Vagina (tissue), 2 donors: ENCODE data around the gene LAMB1.

ENCODE experiments used
- POLR2A ChIP-seq, 2 donors: fragments of 450-650 bp; IDR thresholded peaks; one replicate each; pipeline ENCODE4 v1.6.1; 2017; ENCODE audit warnings: antibody characterized with exemption in 2 of 2, mild to moderate bottlenecking in 2 of 2, moderate library complexity in 2 of 2
- POLR2AphosphoS5 ChIP-seq, 2 donors: sonication (generic); formaldehyde crosslinking; IDR thresholded peaks; one replicate each; pipeline ENCODE4 v1.9.0; 2017; ENCODE audit warnings: antibody characterized with exemption in 2 of 2, mild to moderate bottlenecking in 2 of 2, low read depth in 1 of 2; ENCODE audit not compliant: insufficient read depth in 1 of 2
- TF ChIP-seq, protein P1 (sequence below), 3 experiments: fragments of 450-650 bp in 2 of 3; fragments of 200-600 bp in 1 of 3; sonication (generic) in 1 of 3; IDR thresholded peaks; one replicate each; pipeline ENCODE4 v1.5.1; 2017 to 2019; ENCODE audit warnings: antibody characterized with exemption in 3 of 3, mild to moderate bottlenecking in 2 of 3, moderate library complexity in 2 of 3

DNA sequence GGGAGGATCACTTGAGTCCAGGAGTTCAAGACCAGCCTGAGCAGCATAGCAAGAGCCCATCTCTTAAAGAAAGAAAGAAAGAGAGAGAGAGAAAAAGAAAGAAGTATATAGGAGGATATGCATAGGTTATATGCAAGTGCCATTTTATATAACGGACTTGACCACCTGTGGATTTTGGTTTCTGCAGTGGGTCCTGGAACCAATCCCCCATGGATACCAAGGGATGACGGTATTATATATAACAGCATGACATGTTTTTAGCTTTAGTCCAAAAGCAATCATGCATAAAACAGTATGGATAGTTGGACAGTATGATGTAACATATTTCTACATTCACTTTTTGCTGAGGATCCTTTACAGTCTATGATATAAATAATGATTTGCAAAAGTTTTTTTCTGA lies 66.6 kb downstream of the LAMB1 start:
- TF ChIP-seq, protein P1, sequence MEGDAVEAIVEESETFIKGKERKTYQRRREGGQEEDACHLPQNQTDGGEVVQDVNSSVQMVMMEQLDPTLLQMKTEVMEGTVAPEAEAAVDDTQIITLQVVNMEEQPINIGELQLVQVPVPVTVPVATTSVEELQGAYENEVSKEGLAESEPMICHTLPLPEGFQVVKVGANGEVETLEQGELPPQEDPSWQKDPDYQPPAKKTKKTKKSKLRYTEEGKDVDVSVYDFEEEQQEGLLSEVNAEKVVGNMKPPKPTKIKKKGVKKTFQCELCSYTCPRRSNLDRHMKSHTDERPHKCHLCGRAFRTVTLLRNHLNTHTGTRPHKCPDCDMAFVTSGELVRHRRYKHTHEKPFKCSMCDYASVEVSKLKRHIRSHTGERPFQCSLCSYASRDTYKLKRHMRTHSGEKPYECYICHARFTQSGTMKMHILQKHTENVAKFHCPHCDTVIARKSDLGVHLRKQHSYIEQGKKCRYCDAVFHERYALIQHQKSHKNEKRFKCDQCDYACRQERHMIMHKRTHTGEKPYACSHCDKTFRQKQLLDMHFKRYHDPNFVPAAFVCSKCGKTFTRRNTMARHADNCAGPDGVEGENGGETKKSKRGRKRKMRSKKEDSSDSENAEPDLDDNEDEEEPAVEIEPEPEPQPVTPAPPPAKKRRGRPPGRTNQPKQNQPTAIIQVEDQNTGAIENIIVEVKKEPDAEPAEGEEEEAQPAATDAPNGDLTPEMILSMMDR (IDR thresholded peaks at IDR 0.05) = no peak
- TF ChIP-seq POLR2AphosphoS5 (IDR thresholded peaks at IDR 0.05; ENCODE audit: insufficient read depth in 1 of 2, low read depth in 1 of 2) = no peak
- TF ChIP-seq POLR2A (IDR thresholded peaks at IDR 0.05) = no peak
